HuH-7 (cell line): ENCODE results near the gene GALNT18.

Source experiments
- DNase-seq: peaks from one replicate; pipeline ENCODE4 v3.0.0; 2011; ENCODE audit warnings: low spot score

The GALNT18 gene

GRCh38 chr11:11432621-11433319 is 189.0 kb downstream of the GALNT18 start:
- DNase-seq: no peak

- DNase-seq: no peak
Observed at GRCh38 chr11:11430431-11430830, 191.4 kb downstream of the GALNT18 start.

GRCh38 chr11:11428714-11429113 is 193.1 kb downstream of the GALNT18 start:
- DNase-seq: no peak

GRCh38 chr11:11427542-11427941 is 194.3 kb downstream of the GALNT18 start:
- no peak for DNase-seq

- no peak for DNase-seq
Observed at GRCh38 chr11:11427140-11427539, 194.7 kb downstream of the GALNT18 start.

GRCh38 chr11:11426226-11426952 is 195.4 kb downstream of the GALNT18 start:
- DNase-seq: no peak

- no peak for DNase-seq
Observed at GRCh38 chr11:11425806-11426205, 196.0 kb downstream of the GALNT18 start.

GRCh38 chr11:11424688-11425087 is 197.1 kb downstream of the GALNT18 start:
- no peak for DNase-seq

- no peak for DNase-seq
Observed at GRCh38 chr11:11422411-11423128, 199.2 kb downstream of the GALNT18 start.

GRCh38 chr11:11421509-11421908 is 200.3 kb downstream of the GALNT18 start:
- no peak for DNase-seq

- no peak for DNase-seq
Observed at GRCh38 chr11:11420899-11421285, 200.9 kb downstream of the GALNT18 start.

- no peak for DNase-seq
Observed at GRCh38 chr11:11420191-11420898, 201.5 kb downstream of the GALNT18 start.

- DNase-seq: no peak
Observed at GRCh38 chr11:11419747-11420146, 202.1 kb downstream of the GALNT18 start.

GRCh38 chr11:11416917-11417316 is 204.9 kb downstream of the GALNT18 start:
- DNase-seq: no peak

GRCh38 chr11:11416502-11416901 is 205.3 kb downstream of the GALNT18 start:
- DNase-seq: no peak

- DNase-seq: no peak
Observed at GRCh38 chr11:11415901-11416300, 205.9 kb downstream of the GALNT18 start.

GRCh38 chr11:11414996-11415395 is 206.8 kb downstream of the GALNT18 start:
- no peak for DNase-seq

GRCh38 chr11:11413776-11414175 is 208.0 kb downstream of the GALNT18 start:
- DNase-seq: no peak

- DNase-seq: no peak
Observed at GRCh38 chr11:11411401-11411985, 210.3 kb downstream of the GALNT18 start.

- no peak for DNase-seq
Observed at GRCh38 chr11:11409901-11410300, 211.9 kb downstream of the GALNT18 start.

- DNase-seq: no peak
Observed at GRCh38 chr11:11409224-11409623, 212.6 kb downstream of the GALNT18 start.
